Activated CD8-positive, alpha-beta T cell treated with anti-CD3 and anti-CD28 coated beads for 36 hours (primary cell): ENCODE results near the gene P3H2. TPM values are rescaled to one million over a fixed set of nuclear protein-coding genes. Genes with fewer than 3 reads are reported as not detected.

ENCODE experiments used
- ATAC-seq: fragments of 200-7000 bp; cut with Tn5 transposase; one replicate; pipeline ENCODE4 v1.10.0; 2021; ENCODE audit warnings: mild to moderate bottlenecking, moderate library complexity
- CTCF ChIA-PET: fragments of 350-600 bp; sonication (Branson Sonifier 250); formaldehyde crosslinking; loops from one replicate; lab custom pipeline; 2021; ENCODE audit warnings: antibody characterized with exemption; lab: Charles Lee
- POLR2A ChIA-PET: fragments of 350-600 bp; sonication (Branson Sonifier 250); formaldehyde crosslinking; loops from one replicate; lab custom pipeline; 2021; ENCODE audit warnings: antibody characterized with exemption; lab: Charles Lee
- DNase-seq: peaks from one replicate; pipeline ENCODE4 v3.0.0-alpha.2; 2020
- H3K27ac Mint-ChIP-seq: one replicate; pipeline ENCODE4 v1.8.0; 2021; ENCODE audit warnings: mild to moderate bottlenecking, mixed read lengths
- H3K27me3 Mint-ChIP-seq: one replicate; pipeline ENCODE4 v1.8.0; 2021; ENCODE audit warnings: mixed read lengths
- H3K36me3 Mint-ChIP-seq: one replicate; pipeline ENCODE4 v1.8.0; 2021; ENCODE audit warnings: low read depth, mixed read lengths
- H3K4me1 Mint-ChIP-seq: one replicate; pipeline ENCODE4 v1.8.0; 2021; ENCODE audit warnings: low read depth, mixed read lengths
- H3K4me3 Mint-ChIP-seq: one replicate; pipeline ENCODE4 v1.8.0; 2021; ENCODE audit warnings: mild to moderate bottlenecking, moderate library complexity, mixed read lengths
- H3K9me3 Mint-ChIP-seq: one replicate; pipeline ENCODE4 v1.8.0; 2021; ENCODE audit warnings: mixed read lengths
- CTCF ChIP-seq: fragments of 200-600 bp; IDR thresholded peaks from one replicate; pipeline ENCODE4 v1.8.0; 2022; ENCODE audit warnings: antibody characterized with exemption, mild to moderate bottlenecking
- intact Hi-C: fragments of 100-400 bp; cut with micrococcal nuclease; formaldehyde crosslinking; loops from one replicate; pipeline ENCODE4 v1.10.0; 2022
- total RNA-seq, 2 experiments: library from RNA; stranded (reverse); gene quantifications; one replicate each; pipeline ENCODE4 v1.2.3, GENCODE V29; 2021

P3H2 gene
- total RNA-seq, 2 experiments from 2014 or later = not detected

- ATAC-seq = no peak
- intact Hi-C loops = no loop called here
- TF ChIP-seq CTCF = no peak
- Mint-ChIP-seq H3K36me3 (no peaks in the 10 kb centered on the region), H3K27ac (no peak overlapping the region), H3K4me3 (no peak overlapping the region), H3K4me1 (no peaks in the 10 kb centered on the region), H3K27me3 (peaks cover 3% of the 10 kb centered on the region), H3K9me3 (no peaks in the 10 kb centered on the region)
- POLR2A ChIA-PET = no interaction called here
- CTCF ChIA-PET = interaction anchor here (1.5 kb wide), 1 partner anchor 30 kb away, joined by 3 read pairs; no protein-coding TSS in a partner anchor
- DNase-seq = no peak
These were observed 183.2 kb downstream of the P3H2 start for GRCh38 chr3:189937302-189938127.

GRCh38 chr3:189936201-189936945 is 184.3 kb downstream of the P3H2 start:
- CTCF ChIA-PET = interaction anchor here (1.5 to 2.1 kb wide), 2 partner anchors 12 to 31 kb away, joined by 3 to 6 read pairs; no protein-coding TSS in a partner anchor
- TF ChIP-seq CTCF = no peak
- no peak for ATAC-seq
- Mint-ChIP-seq H3K27ac (no peak overlapping the region), H3K9me3 (no peaks in the 10 kb centered on the region), H3K4me3 (no peak overlapping the region), H3K36me3 (no peaks in the 10 kb centered on the region), H3K27me3 (peaks cover 4% of the 10 kb centered on the region), H3K4me1 (no peaks in the 10 kb centered on the region)
- POLR2A ChIA-PET = no interaction called here
- intact Hi-C loops = no loop called here
- no peak for DNase-seq

GRCh38 chr3:189927975-189928895 is 192.5 kb downstream of the P3H2 start:
- intact Hi-C loops = no loop called here
- Mint-ChIP-seq H3K27me3 (peaks cover 4% of the 10 kb centered on the region), H3K27ac (peak overlapping the region; percentile 18), H3K4me3 (no peak overlapping the region), H3K36me3 (no peaks in the 10 kb centered on the region), H3K9me3 (no peaks in the 10 kb centered on the region), H3K4me1 (peaks cover 17% of the 10 kb centered on the region)
- POLR2A ChIA-PET = no interaction called here
- ATAC-seq (peak; percentile 80), DNase-seq (no peak)
- CTCF ChIA-PET = interaction anchor here (1.1 to 2.8 kb wide), 3 partner anchors 13 to 33 kb away, joined by 3 to 7 read pairs (median 4); no protein-coding TSS in a partner anchor
- no peak for TF ChIP-seq CTCF

- no peaks in the 10 kb centered on the region for H3K4me1 Mint-ChIP-seq
- no peak overlapping the region for H3K27ac Mint-ChIP-seq
- no peak for ATAC-seq
- POLR2A ChIA-PET = no interaction called here
- H3K27me3 Mint-ChIP-seq = peaks cover 1% of the 10 kb centered on the region
- no peak for DNase-seq
- CTCF ChIA-PET = no interaction called here
- TF ChIP-seq CTCF = no peak
- intact Hi-C loops = no loop called here
- H3K36me3 Mint-ChIP-seq = no peaks in the 10 kb centered on the region
- H3K9me3 Mint-ChIP-seq = no peaks in the 10 kb centered on the region
- no peak overlapping the region for H3K4me3 Mint-ChIP-seq
These were observed 198.9 kb downstream of the P3H2 start for GRCh38 chr3:189921770-189922169.
